Neural cell (in vitro differentiated cells): ENCODE results near the gene SNX10.

Experiments used
- EP300 ChIP-seq: fragments of 450-650 bp; conservative IDR thresholded peaks from 2 replicates; pipeline ENCODE4 v1.6.1; 2014; ENCODE audit warnings: antibody characterized with exemption, mild to moderate bottlenecking, moderate library complexity; ENCODE audit not compliant: poor library complexity, severe bottlenecking
- MXI1 ChIP-seq: fragments of 450-650 bp; conservative IDR thresholded peaks from 2 replicates; pipeline ENCODE4 v1.6.1; 2014; ENCODE audit warnings: antibody characterized with exemption, mild to moderate bottlenecking; ENCODE audit not compliant: poor library complexity, severe bottlenecking
- POLR2AphosphoS5 ChIP-seq: IDR thresholded peaks from 2 replicates; pipeline ENCODE4 v1.6.1; 2012
- RAD21 ChIP-seq: fragments of 450-650 bp; conservative IDR thresholded peaks from 2 replicates; pipeline ENCODE4 v1.6.1; 2014; ENCODE audit warnings: antibody characterized with exemption, mild to moderate bottlenecking, moderate library complexity
- TF ChIP-seq, protein P1 (sequence below): fragments of 450-650 bp; IDR thresholded peaks from 2 replicates; pipeline ENCODE4 v1.5.1; 2014; ENCODE audit warnings: antibody characterized with exemption, mild to moderate bottlenecking, moderate library complexity; ENCODE audit not compliant: poor library complexity, severe bottlenecking

DNA sequence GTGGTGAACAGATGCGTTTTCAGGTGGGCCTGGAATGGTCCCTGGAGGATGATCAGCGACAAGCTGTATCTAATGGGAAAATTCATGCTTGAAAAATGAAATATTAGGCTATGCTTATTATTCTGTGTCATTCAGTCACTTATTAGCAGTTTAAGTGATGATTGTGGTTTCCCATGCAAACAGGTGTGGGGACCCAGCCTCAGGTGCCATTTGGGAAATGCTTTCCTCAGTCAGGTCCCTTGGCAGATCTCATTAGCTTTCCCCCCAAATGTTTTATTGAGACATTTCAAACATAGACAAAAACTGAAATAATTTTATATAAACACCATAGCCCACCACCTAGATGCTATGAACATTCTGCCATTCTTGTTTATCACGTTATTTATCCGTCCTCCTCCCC, 411 bp upstream of the SNX10 start:
- no peak for TF ChIP-seq EP300
- TF ChIP-seq, protein P1, sequence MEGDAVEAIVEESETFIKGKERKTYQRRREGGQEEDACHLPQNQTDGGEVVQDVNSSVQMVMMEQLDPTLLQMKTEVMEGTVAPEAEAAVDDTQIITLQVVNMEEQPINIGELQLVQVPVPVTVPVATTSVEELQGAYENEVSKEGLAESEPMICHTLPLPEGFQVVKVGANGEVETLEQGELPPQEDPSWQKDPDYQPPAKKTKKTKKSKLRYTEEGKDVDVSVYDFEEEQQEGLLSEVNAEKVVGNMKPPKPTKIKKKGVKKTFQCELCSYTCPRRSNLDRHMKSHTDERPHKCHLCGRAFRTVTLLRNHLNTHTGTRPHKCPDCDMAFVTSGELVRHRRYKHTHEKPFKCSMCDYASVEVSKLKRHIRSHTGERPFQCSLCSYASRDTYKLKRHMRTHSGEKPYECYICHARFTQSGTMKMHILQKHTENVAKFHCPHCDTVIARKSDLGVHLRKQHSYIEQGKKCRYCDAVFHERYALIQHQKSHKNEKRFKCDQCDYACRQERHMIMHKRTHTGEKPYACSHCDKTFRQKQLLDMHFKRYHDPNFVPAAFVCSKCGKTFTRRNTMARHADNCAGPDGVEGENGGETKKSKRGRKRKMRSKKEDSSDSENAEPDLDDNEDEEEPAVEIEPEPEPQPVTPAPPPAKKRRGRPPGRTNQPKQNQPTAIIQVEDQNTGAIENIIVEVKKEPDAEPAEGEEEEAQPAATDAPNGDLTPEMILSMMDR = no peak
- TF ChIP-seq RAD21 = no peak
- TF ChIP-seq MXI1 = no peak
- no peak for TF ChIP-seq POLR2AphosphoS5
